Gastroesophageal sphincter (tissue), 4 donors: ENCODE measurements around the gene PDZRN4. TPM values are rescaled to one million over a fixed set of nuclear protein-coding genes. Genes with fewer than 3 reads are reported as not detected.

Experiments used
- ATAC-seq: fragments of 150-250 bp; one replicate; pipeline ENCODE4 v1.9.1; 2016; ENCODE audit warnings: mild to moderate bottlenecking, moderate library complexity
- H3K27ac ChIP-seq, 4 donors: fragments of 200-600 bp; sonication (generic) in 3 of 4; 1 replicate in 3 of 4; 2 replicates in 1 of 4; pipeline ENCODE4 v1.5.1; 2016 to 2019
- H3K27me3 ChIP-seq: fragments of 200-600 bp; sonication (generic); one replicate; pipeline ENCODE4 v1.5.1; 2019
- H3K36me3 ChIP-seq, 2 donors: fragments of 200-600 bp; sonication (generic); one replicate each; pipeline ENCODE4 v1.5.1; 2019; ENCODE audit warnings: control low read depth in 1 of 2
- H3K4me1 ChIP-seq, 3 donors: fragments of 200-600 bp; sonication (generic); 1 replicate in 2 of 3; 2 replicates in 1 of 3; pipeline ENCODE4 v1.5.1; 2016 to 2019; ENCODE audit warnings: control low read depth in 2 of 3
- H3K4me3 ChIP-seq, 2 donors: fragments of 200-600 bp; sonication (generic); one replicate each; pipeline ENCODE4 v1.5.1; 2019; ENCODE audit warnings: mild to moderate bottlenecking in 1 of 2, moderate library complexity in 1 of 2
- H3K9me3 ChIP-seq, 3 donors: fragments of 200-600 bp; sonication (generic); one replicate each; pipeline ENCODE4 v1.5.1; 2017 to 2019; ENCODE audit warnings: control low read depth in 2 of 3
- CTCF ChIP-seq, 4 experiments: fragments of 200-600 bp in 2 of 4; fragments of 450-650 bp in 2 of 4; sonication (generic) in 1 of 4; IDR thresholded peaks; one replicate each; pipeline ENCODE4 v1.5.1; 2017 to 2019; ENCODE audit warnings: antibody characterized with exemption in 4 of 4, mild to moderate bottlenecking in 2 of 4, moderate library complexity in 2 of 4
- EP300 ChIP-seq: sonication (generic); formaldehyde crosslinking; IDR thresholded peaks from one replicate; pipeline ENCODE4 v1.6.1; 2017; ENCODE audit warnings: antibody characterized with exemption, mild to moderate bottlenecking
- POLR2A ChIP-seq, 2 donors: fragments of 450-650 bp; IDR thresholded peaks; one replicate each; pipeline ENCODE4 v1.6.1; 2017; ENCODE audit warnings: antibody characterized with exemption in 2 of 2, mild to moderate bottlenecking in 2 of 2, moderate library complexity in 1 of 2
- POLR2AphosphoS5 ChIP-seq: sonication (generic); formaldehyde crosslinking; IDR thresholded peaks from one replicate; pipeline ENCODE4 v1.6.1; 2017; ENCODE audit warnings: antibody characterized with exemption
- whole genome bisulfite sequencing, 2 donors: methylation state at CpG; one replicate each; pipeline ENCODE4 v1.1.5; 2018; ENCODE audit warnings: low coverage in 1 of 2; 5-methylcytosine and 5-hydroxymethylcytosine counted together
- total RNA-seq, 4 donors: library from RNA; depleted of rRNA; stranded (reverse); fragments of >200 nt; gene quantifications; one replicate each; pipeline ENCODE4 v1.1.0, GENCODE V29; 2016

Gene PDZRN4
- total RNA-seq, 4 donors from 2014 or later = 32.0 to 87.8 (median 50.8) TPM

GRCh38 chr12:41462312-41462711 is 274.2 kb downstream of the PDZRN4 start:
- H3K4me3 ChIP-seq = no peak overlapping the region
- H3K27me3 ChIP-seq = no peaks in the 10 kb centered on the region
- H3K9me3 ChIP-seq = no peaks in the 10 kb centered on the region
- no peak overlapping the region for H3K27ac ChIP-seq
- H3K36me3 ChIP-seq = no peaks in the 10 kb centered on the region
- no peak for ATAC-seq
- peaks cover 0 to 13% (median 2%) of the 10 kb centered on the region in 3 donors for H3K4me1 ChIP-seq
- TF ChIP-seq POLR2A (IDR thresholded peaks at IDR 0.05) (no peak), EP300 (no peak), CTCF (IDR thresholded peaks at IDR 0.05) (no peak), POLR2AphosphoS5 (no peak)

GRCh38 chr12:41465526-41465925 is 277.4 kb downstream of the PDZRN4 start:
- 17 to 40% methylated on average over 1 of the region's 1 CpG for WGBS, 2 donors
- no peak for ATAC-seq

GRCh38 chr12:41466300-41466699 is 278.2 kb downstream of the PDZRN4 start:
- no peaks in the 10 kb centered on the region for H3K36me3 ChIP-seq
- no peaks in the 10 kb centered on the region for H3K9me3 ChIP-seq
- 73 to 80% methylated on average over 4 of the region's 4 CpGs for WGBS, 2 donors
- no peak overlapping the region for H3K27ac ChIP-seq
- no peak overlapping the region for H3K4me3 ChIP-seq
- no peaks in the 10 kb centered on the region for H3K27me3 ChIP-seq
- TF ChIP-seq POLR2AphosphoS5 = no peak
- H3K4me1 ChIP-seq = peaks cover 0 to 5% (median 0%) of the 10 kb centered on the region in 3 donors
- no peak for ATAC-seq

More at GRCh38 chr12:41465526-41465925, 277.4 kb downstream of the PDZRN4 start:
- Histone ChIP-seq H3K4me1 (peaks cover 0 to 5% (median 0%) of the 10 kb centered on the region in 3 donors), H3K9me3 (no peaks in the 10 kb centered on the region), H3K27ac (no peak overlapping the region), H3K27me3 (no peaks in the 10 kb centered on the region), H3K4me3 (no peak overlapping the region), H3K36me3 (no peaks in the 10 kb centered on the region)
- no peak for TF ChIP-seq POLR2A (IDR thresholded peaks at IDR 0.05)
- no peak for TF ChIP-seq CTCF (IDR thresholded peaks at IDR 0.05)
- TF ChIP-seq POLR2AphosphoS5 = no peak
- no peak for TF ChIP-seq EP300

GRCh38 chr12:41466802-41467201 is 278.7 kb downstream of the PDZRN4 start:
- TF ChIP-seq EP300 (no peak), CTCF (IDR thresholded peaks at IDR 0.05) (no peak), POLR2AphosphoS5 (no peak), POLR2A (IDR thresholded peaks at IDR 0.05) (no peak)
- H3K4me3 ChIP-seq = no peak overlapping the region

GRCh38 chr12:41467591-41468325 is 279.6 kb downstream of the PDZRN4 start:
- no peak for ATAC-seq
- 88% methylated on average over 1 of the region's 1 CpG; no CpG with 5 or more reads in 1 of the 2 donors for WGBS, 2 donors
- Histone ChIP-seq H3K27ac (no peak overlapping the region), H3K4me3 (no peak overlapping the region), H3K9me3 (no peaks in the 10 kb centered on the region), H3K27me3 (no peaks in the 10 kb centered on the region), H3K4me1 (peaks cover 0 to 5% (median 0%) of the 10 kb centered on the region in 3 donors), H3K36me3 (no peaks in the 10 kb centered on the region)
- TF ChIP-seq CTCF (IDR thresholded peaks at IDR 0.05) (no peak), POLR2AphosphoS5 (no peak), EP300 (no peak), POLR2A (IDR thresholded peaks at IDR 0.05) (no peak)

More at GRCh38 chr12:41466802-41467201, 278.7 kb downstream of the PDZRN4 start:
- Histone ChIP-seq H3K27ac (no peak overlapping the region), H3K9me3 (no peaks in the 10 kb centered on the region), H3K36me3 (no peaks in the 10 kb centered on the region), H3K27me3 (no peaks in the 10 kb centered on the region), H3K4me1 (peaks cover 0 to 5% (median 0%) of the 10 kb centered on the region in 3 donors)
- WGBS, 2 donors = 83 to 92% methylated on average over 4 to 5 of the region's 5 CpGs
- ATAC-seq = no peak
